ENCODE data around the gene SLC10A3.

GRCh38 chrX:154507673-154508383 lies 17.4 kb upstream of the SLC10A3 start:
- TF ChIP-seq POLR2AphosphoS5 (IDR thresholded peaks at IDR 0.05; ENCODE audit: borderline replicate concordance, low read depth, low read length): no peak
- TF ChIP-seq EZH2 (IDR thresholded peaks at IDR 0.05): no peak
- TF ChIP-seq FOXP2 (optimal IDR thresholded peaks at IDR 0.05; ENCODE audit: control extremely low read depth, extremely low read length, insufficient read depth): no peak

All from SK-N-MC (cell line).